HG03025 (cell line): Measurements from ENCODE around the gene SORCS1.
A peak's percentile ranks its signal among the peaks of the same experiment; 100 is the strongest.

Experiments used
- ATAC-seq: cut with Tn5 transposase; IDR thresholded peaks from one replicate; pipeline ENCODE4 v1.9.1; 2021; ENCODE audit warnings: mild to moderate bottlenecking, moderate library complexity; ENCODE audit not compliant: unreplicated experiment, low FRiP score

SORCS1 gene

DNA sequence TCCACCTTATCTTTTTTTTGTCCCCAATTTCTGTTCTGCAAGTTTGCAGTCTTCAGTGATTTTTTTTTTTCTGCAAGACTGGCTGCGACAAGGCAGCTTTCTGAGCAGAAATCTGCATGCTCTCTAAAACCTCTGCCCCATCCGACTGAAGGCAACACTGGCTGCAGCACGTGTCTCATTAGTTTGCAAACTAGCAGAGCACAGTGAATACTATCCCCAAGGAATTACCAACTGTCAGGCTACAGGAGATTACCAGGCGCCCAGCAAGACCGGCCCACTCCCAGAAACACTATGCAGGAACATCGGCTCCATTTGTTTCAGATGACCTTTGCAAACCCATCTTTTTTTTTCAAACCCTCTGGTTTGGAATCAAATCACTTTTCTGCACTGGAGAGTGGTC is 538.8 kb downstream of the SORCS1 start:
- ATAC-seq, result no peak

DNA sequence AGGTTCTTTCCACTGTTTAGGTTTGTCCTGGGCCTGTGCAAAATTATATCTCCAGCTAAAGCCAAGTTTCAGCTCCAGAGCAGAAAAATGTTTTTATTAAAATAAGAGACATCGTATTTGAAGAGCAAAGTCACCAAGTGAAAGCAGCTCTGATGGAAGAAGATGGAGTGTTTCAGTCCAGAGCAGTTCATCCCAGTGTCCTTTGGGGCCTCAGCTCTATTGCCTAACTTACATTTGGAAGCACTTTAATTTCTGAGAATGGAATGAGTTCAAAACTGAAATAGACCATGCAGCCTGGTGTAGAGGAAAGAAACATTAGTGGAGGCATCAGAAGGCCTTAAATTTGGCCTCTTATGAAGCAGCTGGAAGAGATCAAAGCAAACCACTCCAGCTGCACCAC is 545.2 kb downstream of the SORCS1 start:
- no peak for ATAC-seq

DNA sequence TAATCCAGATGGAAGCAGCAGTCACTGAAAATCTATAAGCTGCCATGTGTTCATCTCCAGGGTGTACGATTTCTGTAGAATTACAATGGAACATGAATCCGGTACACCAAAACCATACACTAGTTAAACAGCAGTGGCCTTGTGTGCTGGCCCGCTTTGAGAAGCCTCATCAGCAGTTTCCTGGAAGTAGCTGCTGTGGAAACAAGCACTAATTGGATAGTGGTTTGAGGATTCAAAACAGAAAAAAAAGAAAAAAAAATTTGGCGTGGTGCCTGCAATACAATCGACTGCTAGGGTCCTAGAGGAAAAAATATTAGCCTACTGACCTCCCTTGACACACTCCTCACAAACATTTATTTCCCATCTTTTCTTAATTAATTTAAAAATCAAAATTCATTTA is 545.9 kb downstream of the SORCS1 start:
- no peak for ATAC-seq

DNA sequence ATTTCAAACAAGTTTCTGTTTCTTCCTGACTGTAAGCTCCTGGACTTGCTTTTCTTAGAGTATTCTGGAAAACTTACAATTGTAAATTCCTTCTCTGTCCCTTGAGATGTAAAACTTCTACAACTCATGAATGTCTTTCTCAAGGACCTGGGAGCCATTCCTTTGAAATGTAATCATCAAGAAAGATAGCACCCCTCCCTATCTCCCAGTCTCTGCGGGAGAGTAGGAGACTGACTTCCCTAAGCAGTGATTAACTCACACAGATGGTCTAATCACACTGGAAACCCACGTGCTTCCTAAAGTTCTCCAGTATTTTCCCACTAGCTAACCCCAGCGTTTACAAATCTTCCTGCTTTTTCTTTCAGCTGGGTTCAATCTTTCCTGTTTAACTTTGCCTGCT is 549.4 kb downstream of the SORCS1 start:
- no peak for ATAC-seq

GRCh38 chr10:106614293-106614692 is 550.2 kb downstream of the SORCS1 start:
- no peak for ATAC-seq

GRCh38 chr10:106612381-106612780 is 552.1 kb downstream of the SORCS1 start:
- ATAC-seq, result no peak

DNA sequence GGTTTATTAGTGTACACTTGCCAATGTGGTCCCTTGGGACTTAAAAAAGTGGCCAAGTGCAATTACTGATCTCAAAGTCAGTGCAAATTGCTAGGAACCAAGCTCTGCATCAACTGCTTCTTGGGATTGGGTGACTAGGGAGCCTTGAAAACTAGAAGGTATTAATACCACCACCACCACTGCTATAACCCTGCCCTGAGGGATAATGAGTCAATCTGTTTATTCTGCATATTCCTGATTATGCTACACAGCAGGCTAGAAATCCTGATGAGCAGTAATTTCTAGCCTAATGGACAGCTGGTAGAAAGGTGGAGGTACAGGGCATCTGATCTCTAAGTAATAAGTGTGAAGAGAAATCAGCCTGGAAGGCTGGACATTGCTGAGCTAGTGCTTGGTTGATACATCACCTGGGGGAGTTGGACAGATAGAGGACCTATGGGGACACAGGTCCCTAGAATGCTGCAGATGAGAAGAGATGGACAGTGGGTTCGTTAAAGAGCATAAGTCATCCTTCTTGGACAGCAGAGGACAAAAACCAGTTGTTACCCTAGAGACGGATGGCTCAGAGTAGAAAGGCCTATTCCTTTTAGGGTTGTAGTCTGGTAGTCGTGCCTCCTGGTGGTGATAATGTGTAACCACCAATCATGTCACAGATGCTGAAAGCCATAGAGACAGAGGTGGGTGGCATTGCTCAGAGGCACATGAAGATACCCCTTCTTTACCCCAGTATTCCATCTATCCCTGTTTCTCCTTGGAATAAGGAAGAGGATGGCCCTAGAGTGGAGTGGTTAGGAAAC is 554.8 kb downstream of the SORCS1 start:
- ATAC-seq, result no peak

DNA sequence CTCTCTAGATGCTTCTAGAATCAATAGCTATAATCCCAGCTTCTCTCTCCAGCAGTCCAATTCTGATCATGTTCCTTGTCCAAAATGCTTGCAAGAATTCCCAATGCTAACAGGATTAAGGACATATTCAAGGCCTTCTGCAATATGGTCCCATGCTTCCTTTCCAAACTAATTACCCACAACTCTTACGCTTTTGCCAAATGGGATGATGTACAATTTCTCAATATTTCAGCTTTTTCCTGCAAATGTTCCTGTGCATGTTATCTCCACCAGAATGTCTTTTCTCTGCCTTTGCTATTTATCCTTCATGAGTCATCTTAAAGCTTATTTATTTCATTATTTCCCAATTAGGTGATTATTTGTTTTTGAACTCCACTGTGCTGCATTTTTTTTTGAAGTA is 556.4 kb downstream of the SORCS1 start:
- no peak for ATAC-seq

GRCh38 chr10:106595281-106595680 is 569.2 kb downstream of the SORCS1 start:
- ATAC-seq, result no peak

DNA sequence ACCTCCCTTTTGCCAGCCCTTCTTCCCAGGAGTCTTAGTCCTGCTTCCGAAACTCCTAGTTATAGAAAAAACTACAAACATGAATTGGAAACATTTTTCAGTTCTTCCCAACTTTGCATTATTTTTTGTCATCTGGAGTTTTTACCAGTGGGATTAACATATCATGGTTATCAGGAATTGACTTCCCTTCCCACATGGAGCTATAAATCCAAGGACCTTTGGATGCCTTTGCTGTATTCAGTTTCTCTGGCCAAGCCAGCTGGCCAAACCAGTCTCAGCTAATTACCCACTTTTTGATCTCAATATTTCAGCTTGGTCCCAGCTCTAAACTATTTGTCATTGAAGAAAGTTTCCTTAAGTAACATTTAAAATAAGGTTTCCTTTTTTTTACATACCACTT is 570.6 kb downstream of the SORCS1 start:
- no peak for ATAC-seq

DNA sequence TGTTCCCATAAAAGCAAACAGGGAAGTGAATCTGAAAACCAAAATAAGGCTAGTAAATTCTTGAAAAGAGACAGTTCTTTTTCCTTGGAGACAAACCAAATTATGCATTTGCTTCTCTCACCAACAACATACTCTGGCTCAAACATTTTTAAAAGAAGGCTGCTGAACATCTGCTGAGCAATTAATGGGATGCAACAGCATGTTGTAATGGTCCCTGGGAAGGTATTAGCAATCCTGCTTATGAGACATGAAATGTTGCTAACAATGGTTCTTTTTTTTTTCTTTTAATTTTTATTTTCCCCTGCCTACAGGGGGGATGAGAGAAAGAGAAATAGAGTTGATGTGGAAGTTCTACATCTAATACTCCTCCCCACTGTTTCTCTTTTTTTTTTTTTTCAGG is 572.1 kb downstream of the SORCS1 start:
- ATAC-seq, result no peak

GRCh38 chr10:106582291-106582690 is 582.2 kb downstream of the SORCS1 start:
- ATAC-seq, result no peak

GRCh38 chr10:106577756-106578155 is 586.8 kb downstream of the SORCS1 start:
- ATAC-seq, result no peak

DNA sequence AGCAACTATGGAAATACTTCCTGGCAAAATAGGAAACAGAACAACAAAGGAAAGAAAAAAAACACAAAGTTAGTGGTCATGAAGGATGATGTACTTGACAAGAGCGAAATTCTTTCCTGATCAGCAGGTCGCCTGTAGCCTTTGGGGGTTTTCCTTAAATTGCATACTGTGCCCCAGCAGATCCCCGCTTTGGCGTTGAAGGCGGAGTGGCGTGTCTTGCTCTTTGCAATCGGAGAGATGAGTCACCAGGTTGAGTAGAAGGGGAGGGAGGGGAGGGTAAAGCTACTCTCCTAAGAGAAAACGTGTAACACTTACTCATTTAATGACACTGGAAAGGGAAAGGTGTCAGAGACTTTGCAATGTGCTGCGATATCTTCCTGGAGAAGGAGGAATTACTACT is 587.2 kb downstream of the SORCS1 start:
- no peak for ATAC-seq

DNA sequence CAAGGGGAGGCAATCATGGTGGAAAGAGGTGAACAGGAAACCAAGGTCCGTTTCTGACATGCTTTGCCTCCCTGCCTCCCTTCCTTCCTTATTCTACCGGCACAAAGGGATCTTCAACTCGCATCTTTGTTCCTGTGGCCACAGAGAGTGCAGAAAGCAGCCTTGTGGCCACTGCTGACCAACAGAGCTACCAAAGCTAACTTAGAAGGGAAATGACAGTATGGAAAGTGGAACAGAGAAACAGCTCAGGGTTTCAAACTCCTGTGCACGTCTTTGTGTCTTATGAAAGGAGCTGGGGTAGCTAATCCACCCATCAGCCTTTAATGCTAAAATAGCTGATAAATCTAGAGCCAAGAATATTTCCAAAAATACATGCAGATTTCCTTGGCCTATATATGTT is 588.0 kb downstream of the SORCS1 start:
- peak; percentile 70 for ATAC-seq

DNA sequence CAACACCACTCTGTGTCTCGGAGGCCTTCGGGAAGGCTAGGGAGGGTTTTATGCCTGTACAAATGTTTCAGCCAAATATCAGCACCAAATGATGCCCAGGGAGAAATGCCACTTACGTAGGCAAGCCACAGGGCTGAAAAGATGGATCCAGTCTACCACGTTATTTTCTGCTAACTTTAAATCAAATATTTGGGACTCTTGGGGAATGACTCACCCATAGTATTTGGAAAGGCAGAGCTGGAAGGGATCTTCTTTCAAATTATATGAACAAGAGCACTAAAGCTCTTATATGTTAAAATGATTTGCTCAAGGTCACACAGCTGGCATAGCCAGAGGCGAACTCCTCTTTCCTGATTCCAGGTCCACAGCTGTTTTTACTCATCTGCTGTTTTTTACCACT is 591.4 kb downstream of the SORCS1 start:
- ATAC-seq, result no peak

DNA sequence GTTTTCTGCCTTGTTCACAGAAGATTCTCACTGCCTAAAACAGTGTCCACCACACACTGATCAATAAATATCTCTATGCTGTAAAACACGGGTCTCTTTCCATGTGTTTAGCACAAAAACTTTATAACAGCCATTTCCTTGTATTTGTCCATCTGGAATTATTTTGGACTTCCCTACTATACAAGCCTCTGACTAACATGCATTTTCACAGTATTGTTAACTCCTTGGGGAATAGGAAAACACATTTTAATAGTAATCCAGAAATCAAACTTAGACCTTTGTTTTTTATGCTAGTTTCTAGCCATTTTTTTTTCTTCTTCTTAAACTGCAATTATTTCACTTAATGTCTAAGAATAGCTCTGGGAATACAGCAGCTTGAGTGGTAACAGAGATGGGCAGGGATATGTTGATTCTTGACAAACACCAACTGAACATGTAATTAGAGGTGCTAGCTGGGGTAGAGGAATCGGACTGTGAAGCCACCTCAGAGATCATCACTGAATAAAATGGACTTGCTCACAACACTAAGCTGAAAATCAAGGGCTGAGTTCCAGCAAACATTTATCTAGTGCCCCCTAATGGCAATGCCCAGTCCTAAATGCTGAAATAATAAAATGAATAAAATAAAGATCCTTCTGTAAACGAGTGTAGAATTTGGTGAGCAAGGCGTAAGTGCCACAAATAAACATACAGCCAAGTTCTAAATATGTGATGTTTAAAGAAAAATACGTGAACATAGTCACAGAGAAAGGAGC is 593.1 kb downstream of the SORCS1 start:
- ATAC-seq, result no peak

DNA sequence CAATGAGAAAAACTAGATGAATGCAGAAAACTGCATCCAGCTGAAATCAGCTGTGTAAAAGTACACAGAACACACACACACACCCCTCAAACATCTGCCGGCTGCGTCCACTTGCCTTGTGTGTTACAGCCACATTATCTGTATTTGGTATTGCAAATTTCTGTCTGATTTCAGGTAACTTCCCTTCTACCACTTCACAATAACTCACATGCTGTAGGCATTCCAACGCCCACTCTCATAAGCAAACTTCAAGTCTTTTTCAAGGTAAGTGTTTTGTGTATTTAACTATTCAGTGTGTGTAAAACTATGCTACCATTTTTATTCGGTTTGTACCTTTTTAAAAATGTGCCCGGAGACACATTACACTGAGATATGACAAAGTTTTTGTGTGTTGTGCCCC is 594.2 kb downstream of the SORCS1 start:
- no peak for ATAC-seq

DNA sequence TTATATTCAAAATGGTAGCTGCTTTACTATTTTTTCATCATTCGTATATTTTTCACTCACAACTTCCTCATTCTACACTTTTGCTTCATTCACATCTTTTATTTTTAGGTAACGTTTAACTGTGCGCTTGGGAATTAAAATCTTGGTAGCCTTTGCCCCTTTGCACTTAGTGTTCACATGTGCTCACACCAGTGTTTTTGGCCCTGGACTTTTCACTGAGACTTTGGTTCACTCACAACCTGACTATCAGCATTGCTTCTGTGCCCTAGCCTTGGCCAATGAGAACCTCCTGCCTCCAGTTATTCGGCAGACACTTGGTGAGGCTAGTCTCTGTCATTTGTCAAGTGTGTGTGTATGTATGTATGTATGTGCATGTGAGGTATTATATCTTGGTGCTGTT is 596.9 kb downstream of the SORCS1 start:
- no peak for ATAC-seq

- no peak for ATAC-seq
Observed at GRCh38 chr10:106566873-106567272, 597.6 kb downstream of the SORCS1 start.

DNA sequence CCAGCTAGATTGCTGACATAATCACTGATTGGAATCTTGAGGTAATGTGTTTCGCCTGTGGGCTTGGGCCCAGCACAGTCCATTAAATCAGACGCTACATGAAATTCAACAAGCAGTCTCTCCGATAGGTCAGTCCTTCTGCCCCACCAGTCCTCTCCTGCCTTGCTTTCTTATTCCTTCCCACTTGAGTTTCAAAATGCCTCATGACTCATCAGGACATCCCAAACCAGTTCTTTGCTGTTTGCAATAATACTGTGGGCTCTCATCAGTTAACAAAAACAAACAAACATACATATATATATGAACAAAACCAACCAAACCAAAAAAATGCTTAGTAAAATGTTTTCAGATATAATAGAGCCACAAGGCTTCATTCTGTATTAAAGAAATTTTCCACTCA is 599.0 kb downstream of the SORCS1 start:
- no peak for ATAC-seq

GRCh38 chr10:106563384-106563783 is 601.1 kb downstream of the SORCS1 start:
- no peak for ATAC-seq
